Cardiac muscle cell (in vitro differentiated cells and primary cell): ENCODE results near the gene CD63. TPM values are rescaled to one million over a fixed set of nuclear protein-coding genes. Genes with fewer than 3 reads are reported as not detected.

Source experiments
- DNase-seq, 2 donors: peaks; one replicate each; pipeline versions ENCODE4 v3.0.0 to v3.0.0-alpha.2; 2010 to 2017; ENCODE audit warnings: low read depth in 1 of 2, low spot score in 1 of 2
- H3K27ac ChIP-seq: fragments of 200-600 bp; sonication (generic); 2 replicates; pipeline ENCODE4 v1.5.1; 2016
- H3K27me3 ChIP-seq: fragments of 200-600 bp; sonication (generic); 2 replicates; pipeline ENCODE4 v1.6.0; 2016; ENCODE audit warnings: control low read depth
- H3K36me3 ChIP-seq: fragments of 200-600 bp; sonication (generic); 2 replicates; pipeline ENCODE4 v1.5.1; 2016; ENCODE audit warnings: control low read depth
- H3K4me1 ChIP-seq: fragments of 200-600 bp; sonication (generic); 2 replicates; pipeline ENCODE4 v1.8.1; 2017; ENCODE audit warnings: low read depth, mild to moderate bottlenecking, mixed run types
- H3K4me3 ChIP-seq: fragments of 200-600 bp; sonication (generic); 2 replicates; pipeline ENCODE4 v1.5.1; 2016; ENCODE audit warnings: mild to moderate bottlenecking
- H3K9me3 ChIP-seq: fragments of 200-600 bp; sonication (generic); 2 replicates; pipeline ENCODE4 v1.5.1; 2017; ENCODE audit warnings: low read depth, mild to moderate bottlenecking, control low read depth
- CTCF ChIP-seq: IDR thresholded peaks from 2 replicates; pipeline ENCODE4 v1.5.1; 2012; ENCODE audit warnings: low read depth, mild to moderate bottlenecking, low read length
- polyA plus RNA-seq: library from polyadenylated mRNA; unstranded; fragments of >200 nt; fragmentation: Nextera tagmentation; extraction: Ambion mirVana; gene quantifications from 2 replicates; pipeline ENCODE4 v1.2.1, GENCODE V29; 2016
- total RNA-seq: library from RNA; depleted of rRNA; stranded (reverse); fragments of >200 nt; gene quantifications from 2 replicates; pipeline ENCODE4 v1.2.3, GENCODE V29; 2016

CD63 gene
- total and polyA plus RNA-seq, 2 experiments from 2014 or later: 268 to 1,103 TPM

- H3K27ac ChIP-seq: peak within 1 kb of the TSS; percentile 92
These were observed 14.1 kb upstream of the CD63 start, which contains the start of gene GDF11 for GRCh38 chr12:55742719-55743405. TSS of gene GDF11 (plus strand) at chr12:55743122. CDS start at chr12:55743317, 195 bp downstream.

GRCh38 chr12:55741931-55742680 lies 13.3 kb upstream of the CD63 start:
- no peaks in the 10 kb centered on the region for H3K36me3 ChIP-seq
- peak overlapping the region; percentile 76 for H3K27ac ChIP-seq
- no peak for DNase-seq

More at GRCh38 chr12:55742719-55743405, 14.1 kb upstream of the CD63 start, which contains the start of gene GDF11:
- H3K4me1 ChIP-seq: peaks cover 21% of the 10 kb centered on the region
- TF ChIP-seq CTCF: no peak
- H3K36me3 ChIP-seq: no peaks in the 10 kb centered on the region
- H3K27me3 ChIP-seq: no peaks in the 10 kb centered on the region
- peak; percentile 79 to 93 for DNase-seq
- H3K4me3 ChIP-seq: peak within 1 kb of the TSS; percentile 53
- no peaks in the 10 kb centered on the region for H3K9me3 ChIP-seq

GRCh38 chr12:55739025-55739378 lies 10.2 kb upstream of the CD63 start:
- Histone ChIP-seq H3K27ac (no peak overlapping the region), H3K4me1 (peaks cover 19% of the 10 kb centered on the region), H3K36me3 (no peaks in the 10 kb centered on the region), H3K4me3 (peak overlapping the region; percentile 64), H3K27me3 (no peaks in the 10 kb centered on the region), H3K9me3 (no peaks in the 10 kb centered on the region)
- DNase-seq: no peak
- no peak for TF ChIP-seq CTCF

More at GRCh38 chr12:55741931-55742680, 13.3 kb upstream of the CD63 start:
- H3K9me3 ChIP-seq: no peaks in the 10 kb centered on the region
- peaks cover 21% of the 10 kb centered on the region for H3K4me1 ChIP-seq
- H3K27me3 ChIP-seq: no peaks in the 10 kb centered on the region
- TF ChIP-seq CTCF: no peak
- peak overlapping the region; percentile 32 for H3K4me3 ChIP-seq

GRCh38 chr12:55738123-55739024 lies 9.6 kb upstream of the CD63 start:
- Histone ChIP-seq H3K36me3 (no peaks in the 10 kb centered on the region), H3K4me3 (peak overlapping the region; percentile 64), H3K27ac (peak overlapping the region; percentile 56), H3K9me3 (no peaks in the 10 kb centered on the region), H3K4me1 (peaks cover 19% of the 10 kb centered on the region), H3K27me3 (no peaks in the 10 kb centered on the region)
- peak; percentile 91 to 93 for DNase-seq
- TF ChIP-seq CTCF: peak; percentile 71

GRCh38 chr12:55737581-55738122 lies 8.8 kb upstream of the CD63 start:
- H3K4me1 ChIP-seq: peaks cover 18% of the 10 kb centered on the region
- peak in 1 of 2 donors; percentile 38 for DNase-seq
- H3K9me3 ChIP-seq: no peaks in the 10 kb centered on the region
- H3K36me3 ChIP-seq: no peaks in the 10 kb centered on the region
- peak overlapping the region; percentile 56 for H3K27ac ChIP-seq
- peak overlapping the region; percentile 64 for H3K4me3 ChIP-seq
- no peak for TF ChIP-seq CTCF
- H3K27me3 ChIP-seq: no peaks in the 10 kb centered on the region
